IPS DF 6.9 (cell line): ENCODE measurements around the gene NUDT14.

Experiments used
- DNase-seq: peaks from one replicate; pipeline ENCODE4 v3.0.0-alpha.2; 2013; ENCODE audit warnings: low read depth, low spot score
- H3K27ac ChIP-seq: one replicate; pipeline ENCODE4 v1.5.1; 2013; ENCODE audit warnings: low read length, control low read depth
- H3K27me3 ChIP-seq: 2 replicates; pipeline ENCODE4 v1.6.1; 2013; ENCODE audit warnings: mild to moderate bottlenecking, low read length; ENCODE audit not compliant: control insufficient read depth, insufficient read depth
- H3K36me3 ChIP-seq: 2 replicates; pipeline ENCODE4 v1.6.1; 2013; ENCODE audit warnings: low read length; ENCODE audit not compliant: control insufficient read depth, insufficient read depth
- H3K4me1 ChIP-seq: 2 replicates; pipeline ENCODE4 v1.6.1; 2013; ENCODE audit warnings: low read length; ENCODE audit not compliant: control insufficient read depth, insufficient read depth
- H3K4me3 ChIP-seq: 2 replicates; pipeline ENCODE4 v1.5.1; 2013; ENCODE audit warnings: mild to moderate bottlenecking, low read length
- H3K9me3 ChIP-seq: 2 replicates; pipeline ENCODE4 v1.6.1; 2013; ENCODE audit warnings: low read length, inconsistent platforms; ENCODE audit not compliant: control insufficient read depth, insufficient read depth
- WGBS: extraction: QIAGEN DNeasy Blood & Tissue Kit; methylation state at CpG from one replicate; pipeline ENCODE4 v1.1.7; 2013; ENCODE audit warnings: mixed read lengths, missing lambda C conversion rate; ENCODE audit not compliant: insufficient read length, insufficient coverage; 5-methylcytosine and 5-hydroxymethylcytosine counted together

NUDT14 gene

GRCh38 chr14:105187116-105187515 is 6.0 kb upstream of the NUDT14 start:
- H3K4me1 ChIP-seq = peaks cover 1% of the 10 kb centered on the region; the same call in 1 of the 2 replicates
- H3K9me3 ChIP-seq = no peaks in the 10 kb centered on the region
- H3K36me3 ChIP-seq = no peaks in the 10 kb centered on the region
- no peak overlapping the region for H3K4me3 ChIP-seq
- no peak overlapping the region for H3K27ac ChIP-seq
- no peaks in the 10 kb centered on the region for H3K27me3 ChIP-seq
- WGBS = 100% methylated on average over 1 of the region's 4 CpGs
- DNase-seq = no peak

DNA sequence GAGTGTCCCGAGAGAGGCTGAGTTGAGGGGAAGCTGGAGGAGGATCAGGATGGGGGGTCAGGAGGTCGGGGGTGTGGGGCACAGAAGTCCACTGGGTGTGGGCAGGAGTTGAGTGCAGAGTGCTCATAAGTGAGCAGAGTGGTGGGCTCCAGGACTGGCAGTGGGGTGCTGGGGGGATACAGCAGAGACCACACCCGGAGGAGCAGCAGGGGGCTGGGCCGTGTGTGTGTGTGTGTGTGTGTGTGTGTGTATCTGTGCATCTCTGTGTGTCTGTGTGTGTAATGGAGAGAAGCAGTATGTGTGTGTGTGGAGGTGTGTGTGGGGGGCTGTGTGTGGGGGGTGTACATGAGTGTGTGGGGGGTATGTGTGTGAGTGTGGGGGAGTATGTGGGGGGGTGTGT is 4.9 kb upstream of the NUDT14 start:
- peaks cover 3% of the 10 kb centered on the region; the same call in 1 of the 2 replicates for H3K27me3 ChIP-seq
- H3K27ac ChIP-seq = no peak overlapping the region
- H3K4me1 ChIP-seq = peaks cover 1% of the 10 kb centered on the region; the same call in 1 of the 2 replicates
- no peaks in the 10 kb centered on the region for H3K36me3 ChIP-seq
- no CpG with 5 or more reads among the region's 4 CpGs for WGBS
- no peaks in the 10 kb centered on the region for H3K9me3 ChIP-seq
- H3K4me3 ChIP-seq = no peak overlapping the region
- no peak for DNase-seq

- Histone ChIP-seq H3K36me3 (no peaks in the 10 kb centered on the region), H3K4me3 (no peak overlapping the region), H3K27ac (no peak overlapping the region), H3K4me1 (peaks cover 1% of the 10 kb centered on the region; the same call in 1 of the 2 replicates), H3K9me3 (no peaks in the 10 kb centered on the region), H3K27me3 (peaks cover 3% of the 10 kb centered on the region; the same call in 1 of the 2 replicates)
- no CpG with 5 or more reads among the region's 18 CpGs for WGBS
- DNase-seq = no peak
These were observed 3.9 kb upstream of the NUDT14 start for GRCh38 chr14:105185001-105185400.

GRCh38 chr14:105184461-105184860 is 3.3 kb upstream of the NUDT14 start:
- no peak overlapping the region for H3K27ac ChIP-seq
- H3K9me3 ChIP-seq = no peaks in the 10 kb centered on the region
- no peaks in the 10 kb centered on the region for H3K36me3 ChIP-seq
- no peak for DNase-seq
- no peak overlapping the region for H3K4me3 ChIP-seq
- WGBS = no CpG with 5 or more reads among the region's 9 CpGs
- peaks cover 3% of the 10 kb centered on the region; the same call in 1 of the 2 replicates for H3K27me3 ChIP-seq
- H3K4me1 ChIP-seq = peaks cover 1% of the 10 kb centered on the region; the same call in 1 of the 2 replicates

DNA sequence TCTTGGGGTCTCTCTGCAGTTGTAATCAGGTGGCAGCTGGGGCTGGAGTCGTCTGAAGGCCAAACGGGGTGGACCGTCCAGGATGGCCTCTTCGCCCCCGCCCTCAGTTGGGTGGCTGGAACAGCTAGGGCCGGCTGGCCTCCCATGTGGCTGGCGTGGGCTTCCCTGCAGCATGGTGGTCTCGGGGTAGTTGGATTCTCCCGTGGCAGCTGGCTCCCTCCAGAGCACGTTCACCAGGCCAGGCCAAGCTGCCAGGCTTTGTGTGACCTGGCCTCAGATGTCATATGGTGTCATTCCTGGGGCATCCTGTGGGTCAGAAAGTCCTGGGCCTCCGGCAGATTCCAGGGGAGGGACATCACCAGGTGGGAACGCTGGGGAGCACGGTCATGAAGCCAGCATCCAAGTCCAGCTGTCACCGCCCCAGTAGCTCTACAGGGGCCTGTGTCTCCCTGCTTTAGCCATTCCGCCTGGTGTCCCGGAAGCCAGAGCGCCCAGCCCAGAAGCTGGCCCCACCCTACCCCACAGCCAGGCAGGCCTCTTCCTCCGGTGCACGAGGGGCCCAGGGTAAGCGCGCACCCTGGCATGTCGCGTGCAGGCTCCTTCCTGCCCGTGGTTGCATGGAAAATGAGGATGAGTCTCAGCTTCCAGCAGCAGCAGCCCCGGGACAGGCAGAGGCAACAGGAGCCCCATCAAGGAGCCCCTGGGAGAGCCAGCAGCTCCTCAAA is 1.3 kb upstream of the NUDT14 start:
- no peaks in the 10 kb centered on the region; the same call in 1 of the 2 replicates for H3K36me3 ChIP-seq
- no CpG with 5 or more reads among the region's 25 CpGs for WGBS
- peaks cover 3% of the 10 kb centered on the region; the same call in 1 of the 2 replicates for H3K27me3 ChIP-seq
- no peak for DNase-seq
- H3K4me3 ChIP-seq = no peak overlapping the region
- peaks cover 1% of the 10 kb centered on the region; the same call in 1 of the 2 replicates for H3K4me1 ChIP-seq
- no peaks in the 10 kb centered on the region for H3K9me3 ChIP-seq
- no peak overlapping the region for H3K27ac ChIP-seq

DNA sequence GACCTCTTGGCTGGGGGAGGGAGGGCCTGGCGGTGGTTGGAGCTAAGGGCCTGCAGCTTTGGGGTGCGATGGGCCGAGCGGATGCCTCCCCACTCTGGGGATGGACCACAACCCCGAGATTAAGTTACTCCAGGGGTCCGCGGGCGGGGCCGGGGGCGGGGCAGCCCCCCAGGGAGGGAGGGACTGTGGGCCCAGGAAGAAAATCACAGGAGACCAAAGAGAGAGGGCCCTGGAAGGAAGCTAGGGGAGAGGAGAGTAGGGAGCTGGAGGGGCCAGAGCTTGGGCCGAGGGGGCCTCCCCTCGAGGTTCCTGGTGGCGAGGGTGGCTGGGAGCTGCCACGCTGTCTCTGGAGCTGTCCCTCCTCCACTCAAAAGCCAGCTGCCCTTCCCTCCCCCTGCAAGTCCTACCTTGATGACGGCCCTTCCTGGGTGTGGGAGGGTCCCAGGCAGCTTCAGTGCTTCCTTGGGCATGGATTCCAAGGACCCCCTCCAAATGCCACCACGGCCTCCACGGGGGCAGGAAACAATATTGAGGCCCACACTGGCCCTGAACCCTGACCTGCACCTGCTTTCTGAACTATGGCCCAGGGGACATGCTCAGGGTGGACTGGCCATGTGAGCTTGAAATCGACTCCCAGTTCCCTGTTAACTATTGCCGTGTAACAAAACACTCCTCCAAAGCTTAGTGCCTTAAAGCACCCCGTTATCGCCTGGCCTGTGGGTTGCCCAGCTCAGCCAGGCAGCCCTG is 610 bp upstream of the NUDT14 start:
- WGBS = no CpG with 5 or more reads among the region's 21 CpGs
- no peak overlapping the region for H3K27ac ChIP-seq
- H3K27me3 ChIP-seq = peaks cover 3% of the 10 kb centered on the region; the same call in 1 of the 2 replicates
- H3K9me3 ChIP-seq = no peaks in the 10 kb centered on the region
- H3K4me1 ChIP-seq = peaks cover 1% of the 10 kb centered on the region; the same call in 1 of the 2 replicates
- no peak for DNase-seq
- H3K36me3 ChIP-seq = no peaks in the 10 kb centered on the region; the same call in 1 of the 2 replicates
- H3K4me3 ChIP-seq = peak overlapping the region; percentile 65; the same call in 1 of the 2 replicates

DNA sequence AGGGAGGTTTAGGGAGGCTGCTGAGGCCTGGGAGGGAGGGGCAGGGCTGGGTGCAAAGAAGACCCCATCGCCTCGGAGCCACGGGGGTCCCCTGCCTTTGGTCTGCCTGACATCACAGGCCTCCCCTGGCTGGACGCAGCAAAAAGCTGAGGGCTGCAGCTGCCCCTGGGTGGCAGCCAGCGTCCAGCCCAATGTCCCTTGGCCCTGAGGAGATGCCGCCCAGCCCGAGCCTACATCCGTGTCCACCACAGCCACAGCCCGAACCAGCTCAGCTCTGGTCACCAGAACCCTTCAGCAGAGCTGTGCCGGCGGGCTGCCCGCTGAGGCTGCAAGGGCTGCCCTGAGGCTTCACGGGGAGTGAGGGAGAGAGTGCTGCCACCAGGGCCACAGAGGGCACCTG is 1.9 kb downstream of the NUDT14 start:
- DNase-seq = no peak
- H3K9me3 ChIP-seq = no peaks in the 10 kb centered on the region
- no CpG with 5 or more reads among the region's 13 CpGs for WGBS
- peaks cover 3% of the 10 kb centered on the region; the same call in 1 of the 2 replicates for H3K27me3 ChIP-seq
- H3K4me3 ChIP-seq = no peak overlapping the region
- H3K4me1 ChIP-seq = no peaks in the 10 kb centered on the region; the same call in 1 of the 2 replicates
- H3K36me3 ChIP-seq = no peaks in the 10 kb centered on the region; the same call in 1 of the 2 replicates
- H3K27ac ChIP-seq = no peak overlapping the region

DNA sequence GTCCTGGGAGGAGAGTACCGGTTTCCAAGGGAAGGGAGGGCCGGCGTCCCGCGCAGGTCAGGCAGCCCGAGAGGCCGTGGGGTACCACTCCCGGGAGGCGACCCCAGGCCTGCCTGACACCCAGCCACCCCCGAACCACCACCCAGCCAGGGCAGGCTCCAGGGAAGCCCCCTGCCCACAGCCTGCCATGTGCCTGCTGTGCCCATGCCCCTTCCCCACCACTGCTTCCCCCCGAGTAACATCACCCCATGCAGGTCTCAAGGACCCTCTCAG is 2.3 kb downstream of the NUDT14 start:
- no peaks in the 10 kb centered on the region for H3K9me3 ChIP-seq
- H3K27me3 ChIP-seq = peaks cover 3% of the 10 kb centered on the region; the same call in 1 of the 2 replicates
- no peak for DNase-seq
- H3K4me1 ChIP-seq = no peaks in the 10 kb centered on the region; the same call in 1 of the 2 replicates
- no peak overlapping the region for H3K27ac ChIP-seq
- no peak overlapping the region for H3K4me3 ChIP-seq
- WGBS = no CpG with 5 or more reads among the region's 11 CpGs
- no peaks in the 10 kb centered on the region; the same call in 1 of the 2 replicates for H3K36me3 ChIP-seq

GRCh38 chr14:105178069-105178867 is 2.8 kb downstream of the NUDT14 start:
- H3K4me1 ChIP-seq = no peaks in the 10 kb centered on the region; the same call in 1 of the 2 replicates

DNA sequence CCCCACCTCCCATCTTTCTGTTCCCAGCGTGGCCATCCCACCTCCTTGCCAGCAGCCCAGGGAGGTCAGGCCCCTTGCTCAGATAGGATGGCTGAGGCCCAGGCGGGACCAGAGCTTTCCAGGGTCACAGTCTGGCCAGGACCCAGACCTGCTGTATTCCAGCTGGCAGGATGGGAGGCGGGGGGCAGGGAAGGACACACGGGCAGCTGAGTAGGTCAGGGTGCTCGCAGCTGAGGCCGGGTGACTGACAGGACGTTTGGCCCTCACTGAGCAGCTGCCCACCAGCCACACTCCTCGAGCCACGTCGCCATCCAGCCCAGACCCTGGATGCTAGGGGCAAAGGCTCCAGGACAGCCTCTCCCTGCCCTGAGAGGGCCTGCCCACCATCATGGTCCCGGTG is 4.0 kb downstream of the NUDT14 start:
- Histone ChIP-seq H3K36me3 (no peaks in the 10 kb centered on the region; the same call in 1 of the 2 replicates), H3K9me3 (no peaks in the 10 kb centered on the region), H3K4me3 (no peak overlapping the region), H3K4me1 (no peaks in the 10 kb centered on the region; the same call in 1 of the 2 replicates), H3K27ac (no peak overlapping the region), H3K27me3 (peaks cover 3% of the 10 kb centered on the region; the same call in 1 of the 2 replicates)
- no CpG with 5 or more reads among the region's 11 CpGs for WGBS
- DNase-seq = no peak

More at GRCh38 chr14:105178069-105178867, 2.8 kb downstream of the NUDT14 start:
- Histone ChIP-seq H3K36me3 (no peaks in the 10 kb centered on the region; the same call in 1 of the 2 replicates), H3K27me3 (peaks cover 3% of the 10 kb centered on the region; the same call in 1 of the 2 replicates), H3K9me3 (no peaks in the 10 kb centered on the region), H3K4me3 (no peak overlapping the region), H3K27ac (no peak overlapping the region)
- no CpG with 5 or more reads among the region's 19 CpGs for WGBS
- DNase-seq = no peak
